Omental fat pad (tissue), 4 donors: Measurements from ENCODE around the gene CCM2. TPM values are rescaled to one million over a fixed set of nuclear protein-coding genes. Genes with fewer than 3 reads are reported as not detected.
A peak's percentile ranks its signal among the peaks of the same experiment; 100 is the strongest.

ENCODE experiments used
- ATAC-seq: fragments of 150-250 bp; one replicate; pipeline ENCODE4 v1.9.1; 2016; ENCODE audit warnings: mild to moderate bottlenecking, moderate library complexity; ENCODE audit not compliant: low FRiP score
- DNase-seq: peaks from one replicate; pipeline ENCODE4 v3.0.0-alpha.2; 2019; ENCODE audit warnings: low spot score
- CTCF ChIP-seq, 3 donors: fragments of 450-650 bp; IDR thresholded peaks; one replicate each; pipeline ENCODE4 v1.5.1; 2016 to 2017; ENCODE audit warnings: antibody characterized with exemption in 3 of 3, mild to moderate bottlenecking in 3 of 3, moderate library complexity in 2 of 3
- small RNA-seq: library from RNA; depleted of rRNA; stranded (forward); fragments of <200 nt; gene quantifications from one replicate; pipeline ENCODE3, GENCODE V24; 2016
- total RNA-seq, 4 donors: library from RNA; depleted of rRNA; stranded (reverse); fragments of >200 nt; gene quantifications; one replicate each; pipeline ENCODE4 v1.1.0, GENCODE V29; 2016

CCM2 gene
- total RNA-seq, 4 donors from 2014 or later = 40.5 to 61.7 (median 57.6) TPM

- no peak for TF ChIP-seq CTCF (IDR thresholded peaks at IDR 0.05)
Measured at GRCh38 chr7:45118889-45119331, 118.9 kb downstream of the CCM2 start.

GRCh38 chr7:45119550-45119949 is 119.5 kb downstream of the CCM2 start:
- no peak for TF ChIP-seq CTCF (IDR thresholded peaks at IDR 0.05)
- DNase-seq (no peak), ATAC-seq (no peak)

More at GRCh38 chr7:45118889-45119331, 118.9 kb downstream of the CCM2 start:
- ATAC-seq (no peak), DNase-seq (no peak)

DNA sequence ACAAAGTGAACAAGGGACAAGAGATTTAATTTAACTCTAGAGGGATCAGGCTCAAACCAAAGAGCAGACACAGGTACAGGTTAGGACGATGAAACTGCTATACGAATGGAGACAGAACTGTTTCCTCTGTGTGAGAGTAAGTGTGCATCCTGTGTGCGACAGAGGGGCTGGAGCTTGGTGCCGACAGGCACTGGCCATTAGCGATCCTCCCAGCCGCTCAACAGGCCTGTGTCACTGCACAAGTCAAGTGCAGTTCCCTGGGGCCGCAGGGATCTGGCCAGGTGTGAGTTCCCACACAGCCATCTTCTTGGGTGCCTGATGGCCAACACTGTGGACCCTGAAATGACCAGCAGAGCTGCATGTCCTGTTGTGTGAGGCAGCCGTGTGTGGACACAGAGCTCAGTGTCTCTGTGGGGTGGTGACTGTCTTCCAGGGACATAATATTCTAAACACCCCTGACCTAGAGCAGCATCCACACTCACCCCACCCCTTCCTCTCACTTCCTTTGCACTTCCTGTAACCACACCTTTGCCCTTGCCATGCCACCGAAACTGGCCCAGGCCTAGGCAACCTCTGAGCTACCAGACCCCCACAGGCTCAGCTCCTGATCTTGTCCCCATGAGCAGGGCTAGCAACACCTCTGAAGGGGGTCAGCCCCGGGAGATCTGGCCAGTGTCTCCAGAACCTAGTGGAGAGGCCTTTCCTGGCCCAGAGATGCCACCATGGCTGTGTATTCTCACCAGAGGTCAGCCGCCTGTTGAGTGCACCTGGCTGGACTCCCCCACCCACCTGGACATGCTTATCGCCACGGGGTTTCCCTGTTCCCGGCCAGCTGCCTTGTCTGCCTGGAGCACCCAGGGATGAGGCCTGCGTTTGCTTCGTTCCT is 123.2 kb downstream of the CCM2 start:
- no peak for DNase-seq
- no peak for ATAC-seq
- TF ChIP-seq CTCF (IDR thresholded peaks at IDR 0.05) = no peak

DNA sequence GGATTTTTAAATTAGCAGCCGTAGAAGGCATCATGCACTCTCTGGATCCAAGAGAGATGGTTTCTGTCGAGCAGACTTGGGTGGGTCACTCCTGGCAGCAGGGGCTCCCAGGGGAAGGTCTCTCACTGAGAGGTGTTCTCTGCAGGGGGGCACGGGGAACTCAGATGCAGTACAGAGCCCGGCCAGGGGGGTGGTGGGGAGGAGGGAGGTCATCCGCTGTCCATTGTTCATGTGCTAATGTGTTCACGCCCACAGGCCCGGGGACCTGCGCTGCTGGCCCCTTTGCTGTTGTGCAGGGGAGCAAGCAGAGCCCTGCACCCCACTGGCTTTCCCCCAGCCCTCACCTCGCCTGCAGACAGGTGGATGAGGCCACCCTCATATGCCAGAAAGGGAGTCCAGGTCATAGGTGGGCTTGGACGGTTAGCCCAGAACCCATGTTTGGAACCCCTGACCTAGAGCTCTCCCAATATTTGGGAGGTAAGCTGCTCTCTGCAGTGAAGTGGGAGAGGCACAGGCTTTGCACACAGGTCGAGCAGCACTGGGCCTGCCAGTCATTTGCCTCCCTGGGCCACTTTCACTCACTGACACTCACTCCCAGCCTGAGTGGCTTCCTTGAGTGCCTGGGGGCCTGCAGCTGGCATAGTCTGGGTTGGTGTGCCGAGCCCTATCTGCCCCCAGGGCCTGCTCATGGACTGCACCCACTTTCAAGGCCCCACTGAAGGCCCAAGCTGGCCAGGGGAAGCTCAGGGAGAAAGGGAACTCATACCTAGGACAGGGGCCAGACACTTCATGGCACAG is 124.1 kb downstream of the CCM2 start:
- ATAC-seq (no peak), DNase-seq (no peak)
- TF ChIP-seq CTCF (IDR thresholded peaks at IDR 0.05) = no peak

DNA sequence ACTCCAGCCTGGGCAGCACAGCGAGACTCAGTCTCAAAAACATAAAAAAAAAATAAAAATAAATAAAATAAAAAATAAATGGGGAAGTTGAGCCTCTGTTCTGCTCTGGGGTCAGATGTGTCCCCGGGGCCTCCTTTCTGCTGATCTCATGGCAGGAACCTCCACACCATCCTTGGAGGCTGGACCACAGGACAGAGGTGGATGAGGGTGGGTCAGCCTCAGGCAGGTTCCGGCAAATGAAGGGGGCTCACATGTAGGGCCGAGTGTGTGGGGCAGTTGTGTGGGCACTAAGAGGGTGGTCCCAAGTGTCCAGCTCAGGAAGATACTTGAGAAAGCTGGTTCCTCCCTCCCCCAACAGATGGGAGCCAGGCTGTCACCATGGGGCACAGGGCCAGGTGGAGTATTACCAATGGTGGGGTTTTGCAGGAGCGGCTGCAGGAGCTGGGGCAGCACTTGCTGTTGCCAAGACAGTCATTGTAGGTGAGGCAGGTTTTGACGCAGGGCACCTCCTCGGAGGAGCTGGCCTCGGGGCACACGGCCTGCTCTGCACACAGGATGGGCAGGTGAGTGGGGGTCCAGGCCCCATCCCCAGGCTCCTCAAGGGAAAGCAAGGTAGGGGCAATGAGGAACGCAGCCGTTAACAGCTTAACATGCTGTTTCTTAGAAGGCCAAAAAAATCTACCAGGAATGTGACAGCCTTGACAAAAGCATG is 125.3 kb downstream of the CCM2 start:
- DNase-seq (no peak), ATAC-seq (no peak)
- no peak for TF ChIP-seq CTCF (IDR thresholded peaks at IDR 0.05)

Small RNAs within 50 kb of the gene (small RNA-seq; reads per million reads assigned to genes)
- gene SNORA5A (8.1 reads per million, percentile 85 among the genes with 10 or more reads in this experiment), gene SNORA5B (not detected), gene SNORA5C (47.9 reads per million, percentile 95 among the genes with 10 or more reads in this experiment)

Other genes with a start within 250 kb of the CCM2 start
- 1,000 to 10,000 TPM; 1,060 to 1,801 (median 1,521) TPM for gene PPIA, start 203.5 kb upstream of the CCM2 start, total RNA-seq
- gene H2AZ2, start 152.1 kb upstream of the CCM2 start, total RNA-seq = 100 to 1,000 TPM in 1 of 4 donors, 10 to 100 TPM in 3; 94.1 to 116 (median 97.9) TPM
- gene PURB, start 114.7 kb upstream of the CCM2 start, total RNA-seq = 10 to 100 TPM; 20.9 to 32.1 (median 24.2) TPM
- gene MYO1G, start 21.2 kb upstream of the CCM2 start, total RNA-seq = 10 to 100 TPM in 1 of 4 donors, 1 to 10 TPM in 3; 2.6 to 14.7 (median 4.0) TPM
- 1 to 10 TPM; 1.4 to 4.4 (median 3.0) TPM for gene NACAD, start 88.8 kb downstream of the CCM2 start, total RNA-seq
- 10 to 100 TPM; 44.4 to 70.7 (median 49.8) TPM for gene TBRG4, start 111.5 kb downstream of the CCM2 start, total RNA-seq
- 100 to 1,000 TPM in 2 of 4 donors, 10 to 100 TPM in 2; 24.6 to 310 (median 124) TPM for gene RAMP3, start 157.6 kb downstream of the CCM2 start, total RNA-seq